NCI-H2227 treated with DMSO at 0.1 percent for 48 hours (cell line): ENCODE measurements around the gene HSD17B4.
"Not testable (repeated sequence)": the region's sequence is repeated elsewhere in the genome, so short reads cannot be mapped to it uniquely, and the experiment has no call there.

ENCODE experiments used
- DNase-seq: peaks from one replicate; lab custom pipeline; 2025; lab: John Stamatoyannopoulos, UW

HSD17B4 gene

GRCh38 chr5:119435436-119436132, 16.7 kb upstream of the HSD17B4 start:
- DNase-seq = no peak

- DNase-seq = not testable (repeated sequence)
Measured at GRCh38 chr5:119437785-119438586, 14.3 kb upstream of the HSD17B4 start.

GRCh38 chr5:119438587-119438917, 13.7 kb upstream of the HSD17B4 start:
- not testable (repeated sequence) for DNase-seq

- DNase-seq = no peak
Measured at GRCh38 chr5:119439140-119439631, 13.1 kb upstream of the HSD17B4 start.

GRCh38 chr5:119439632-119440031, 12.7 kb upstream of the HSD17B4 start:
- not testable (repeated sequence) for DNase-seq

- DNase-seq = not testable (repeated sequence)
Measured at GRCh38 chr5:119444643-119445042, 7.7 kb upstream of the HSD17B4 start.

- DNase-seq = no peak
Measured at GRCh38 chr5:119445544-119445943, 6.8 kb upstream of the HSD17B4 start.

GRCh38 chr5:119449882-119450281, 2.4 kb upstream of the HSD17B4 start:
- no peak for DNase-seq

- DNase-seq = not testable (repeated sequence)
Measured at GRCh38 chr5:119450627-119451026, 1.7 kb upstream of the HSD17B4 start.

GRCh38 chr5:119451561-119451960, 736 bp upstream of the HSD17B4 start:
- no peak for DNase-seq

GRCh38 chr5:119452060-119452372, 281 bp upstream of the HSD17B4 start:
- no peak for DNase-seq

- DNase-seq = no peak
Measured at GRCh38 chr5:119453040-119453373, 710 bp downstream of the HSD17B4 start.

GRCh38 chr5:119454171-119454570, 1.9 kb downstream of the HSD17B4 start:
- DNase-seq = no peak

- DNase-seq = no peak
Measured at GRCh38 chr5:119458911-119459632, 6.8 kb downstream of the HSD17B4 start.

- no peak for DNase-seq
Measured at GRCh38 chr5:119465640-119466039, 13.3 kb downstream of the HSD17B4 start.

GRCh38 chr5:119468286-119468685, 16.0 kb downstream of the HSD17B4 start:
- DNase-seq = no peak

- DNase-seq = no peak
Measured at GRCh38 chr5:119470105-119470763, 17.9 kb downstream of the HSD17B4 start.

GRCh38 chr5:119470851-119471451, 18.7 kb downstream of the HSD17B4 start:
- DNase-seq = no peak

GRCh38 chr5:119473241-119473640, 20.9 kb downstream of the HSD17B4 start:
- no peak for DNase-seq

GRCh38 chr5:119476341-119476740, 24.0 kb downstream of the HSD17B4 start:
- DNase-seq = no peak

GRCh38 chr5:119478781-119479180, 26.5 kb downstream of the HSD17B4 start:
- DNase-seq = no peak

GRCh38 chr5:119480629-119481028, 28.3 kb downstream of the HSD17B4 start:
- DNase-seq = not testable (repeated sequence)
